GM12878 (cell line): ENCODE results near the gene SUGCT. TPM values are rescaled to one million over a fixed set of nuclear protein-coding genes. Genes with fewer than 3 reads are reported as not detected.

Source experiments
- ATAC-seq: fragments of 200-7000 bp; cut with Tn5 transposase; 3 replicates; pipeline ENCODE4 v1.9.1; 2020; ENCODE audit warnings: mild to moderate bottlenecking, moderate library complexity
- BruUV-seq: library from RNA; stranded (reverse); fragments of 400-500 nt; replicated peaks from 2 replicates; lab custom pipeline; 2021; lab: Mats Ljungman, UMichigan
- CTCF ChIA-PET: fragments of 300-600 bp; sonication (Branson Sonifier 250); formaldehyde crosslinking; extraction: SDS; loops from one replicate; lab custom pipeline; 2021; ENCODE audit warnings: inconsistent platforms; lab: Yijun Ruan, JAX
- POLR2A ChIA-PET: fragments of 350-600 bp; formaldehyde crosslinking; extraction: SDS; loops from one replicate; lab custom pipeline; 2021; ENCODE audit warnings: inconsistent platforms; lab: Charles Lee
- RAD21 ChIA-PET: fragments of 300-600 bp; sonication (Branson Sonifier 250); formaldehyde crosslinking; loops from one replicate; lab custom pipeline; 2023; ENCODE audit warnings: antibody characterized with exemption; ENCODE audit not compliant: unreplicated experiment; lab: Charles Lee
- SMC1A ChIA-PET: fragments of 300-600 bp; sonication (Branson Sonifier 250); formaldehyde crosslinking; loops from one replicate; lab custom pipeline; 2023; ENCODE audit not compliant: unreplicated experiment, uncharacterized antibody; lab: Charles Lee
- DNase-seq: peaks from one replicate; pipeline ENCODE4 v3.0.0-alpha.2; 2011; ENCODE audit warnings: low read depth, low spot score
- FAIRE-seq: peaks from 3 replicates; lab custom pipeline; 2011; peaks lifted over from hg19 to GRCh38; lab: Jason Lieb, UNC
- H2AFZ ChIP-seq: 2 replicates; pipeline ENCODE4 v1.6.0; 2011; ENCODE audit warnings: low read depth, low read length, control low read depth; ENCODE audit not compliant: control insufficient read depth
- H3K27ac ChIP-seq: 2 replicates; pipeline ENCODE4 v1.5.1; 2011; ENCODE audit warnings: control low read depth; ENCODE audit not compliant: control insufficient read depth, insufficient read depth
- H3K27me3 ChIP-seq, 2 experiments: replicated peaks in 1 of 2; 2 replicates each; pipeline versions ENCODE4 v1.6.0 to v1.6.1; 2011; ENCODE audit warnings: low read length in 1 of 2; ENCODE audit not compliant: control insufficient read depth in 2 of 2, insufficient read depth in 2 of 2
- H3K36me3 ChIP-seq, 2 experiments: 2 replicates each; pipeline ENCODE4 v1.5.1; 2011; ENCODE audit warnings: low read length in 1 of 2; ENCODE audit not compliant: control insufficient read depth in 2 of 2, insufficient read depth in 2 of 2
- H3K4me1 ChIP-seq: 2 replicates; pipeline ENCODE4 v1.6.1; 2011; ENCODE audit warnings: mild to moderate bottlenecking, low read length, moderate library complexity, mixed read lengths; ENCODE audit not compliant: control insufficient read depth, insufficient read depth
- H3K4me2 ChIP-seq: 2 replicates; pipeline ENCODE4 v1.6.0; 2011; ENCODE audit warnings: control low read depth; ENCODE audit not compliant: control insufficient read depth, insufficient read depth
- H3K4me3 ChIP-seq: fragments of 200-600 bp; sonication (generic); 2 replicates; pipeline ENCODE4 v1.5.1; 2016
- H3K79me2 ChIP-seq: 2 replicates; pipeline ENCODE4 v1.6.0; 2011; ENCODE audit warnings: low read length; ENCODE audit not compliant: control insufficient read depth, insufficient read depth
- H3K9ac ChIP-seq: 2 replicates; pipeline ENCODE4 v1.8.0; 2011; ENCODE audit warnings: low read length, control low read depth, mixed read lengths; ENCODE audit not compliant: control insufficient read depth, insufficient read depth
- H3K9me3 ChIP-seq: replicated peaks from 3 replicates; pipeline ENCODE4 v1.5.1; 2011; ENCODE audit warnings: mild to moderate bottlenecking, low read length; ENCODE audit not compliant: control insufficient read depth, insufficient read depth
- H4K20me1 ChIP-seq: 2 replicates; pipeline ENCODE4 v1.6.0; 2011; ENCODE audit not compliant: control insufficient read depth, insufficient read depth
- E4F1 ChIP-seq: fragments of 450-650 bp; IDR thresholded peaks from 2 replicates; pipeline ENCODE4 v1.6.1; 2018; ENCODE audit warnings: borderline replicate concordance, mild to moderate bottlenecking; ENCODE audit not compliant: partially characterized antibody
- LARP7 ChIP-seq: fragments of 450-650 bp; IDR thresholded peaks from 2 replicates; pipeline ENCODE4 v1.6.1; 2017; ENCODE audit warnings: mild to moderate bottlenecking
- MLLT1 ChIP-seq: fragments of 450-650 bp; IDR thresholded peaks from 2 replicates; pipeline ENCODE4 v1.6.1; 2016; ENCODE audit warnings: mild to moderate bottlenecking
- REST ChIP-seq: IDR thresholded peaks from 2 replicates; pipeline ENCODE4 v1.6.1; 2012; ENCODE audit warnings: mild to moderate bottlenecking, low read depth, low read length
- SREBF1 ChIP-seq: IDR thresholded peaks from 2 replicates; pipeline ENCODE4 v1.6.1; 2012; ENCODE audit warnings: mild to moderate bottlenecking, low read length
- TCF7 ChIP-seq: IDR thresholded peaks from 2 replicates; pipeline ENCODE4 v1.6.1; 2014; ENCODE audit warnings: antibody characterized with exemption, borderline replicate concordance
- ZZZ3 ChIP-seq: IDR thresholded peaks from 2 replicates; pipeline ENCODE4 v1.6.1; 2011; ENCODE audit warnings: low read depth; ENCODE audit not compliant: control insufficient read depth, insufficient read length
- WGBS: methylation state at CpG from one replicate; pipeline ENCODE4 v1.1.6; 2016; ENCODE audit warnings: low lambda C conversion rate; ENCODE audit not compliant: insufficient replicate concordance, insufficient coverage; ENCODE audit errors: missing lambda C conversion rate; 5-methylcytosine and 5-hydroxymethylcytosine counted together
- in situ Hi-C: fragments of 300-500 bp; cut with MboI; formaldehyde crosslinking; loops from 9 replicates; pipeline ENCODE4 v1.14.3; 2018; ENCODE audit warnings: mixed read lengths
- intact Hi-C: fragments of 100-400 bp; cut with micrococcal nuclease; formaldehyde crosslinking; loops from one replicate; pipeline ENCODE4 v1.14.2; 2022; ENCODE audit not compliant: unreplicated experiment
- polyA plus RNA-seq, 11 experiments: library from polyadenylated mRNA; depleted of rRNA in 4 of 11; unstranded in 6 of 11; stranded (reverse) in 5 of 11; fragments of >200 nt; fragmentation: Nextera tagmentation in 4 of 11; fragmentation: Illumina TruSeq in 1 of 11; extraction: Ambion mirVana in 4 of 11; extraction: Trizol in 1 of 11; gene quantifications; 1 replicate in 1 of 11; 2 replicates in 10 of 11; pipeline versions ENCODE4 v1.2.1 to v1.2.3, GENCODE V29; 2011 to 2016; ENCODE audit warnings: inconsistent platforms in 2 of 11, missing spikeins in 2 of 11, low read depth in 1 of 11
- total RNA-seq, 4 experiments: library from RNA; depleted of rRNA in 3 of 4; stranded (reverse); fragments of >200 nt in 3 of 4; fragmentation: Illumina TruSeq in 1 of 4; extraction: Trizol in 1 of 4; gene quantifications; 2 replicates each; pipeline versions ENCODE4 v1.2.1 to v1.2.3, GENCODE V29; 2013 to 2021
- TF ChIP-seq, protein P1 (sequence below), 3 experiments: IDR thresholded peaks in 2 of 3; conservative IDR thresholded peaks in 1 of 3; 2 replicates each; pipeline ENCODE4 v1.5.1; 2011; ENCODE audit warnings: low read depth in 3 of 3, low read length in 3 of 3, mild to moderate bottlenecking in 3 of 3, control low read depth in 2 of 3, moderate library complexity in 2 of 3, inconsistent platforms in 1 of 3, mixed read lengths in 1 of 3; ENCODE audit not compliant: control insufficient read depth in 2 of 3, insufficient read depth in 1 of 3; ENCODE audit errors: extremely low read depth in 1 of 3

Gene SUGCT
- total and polyA plus RNA-seq, 10 of the 15 experiments (the other 5 are each of a cell fraction or from before 2014, with no cell fraction given) = 0.08 to 1.2 (median 0.67) TPM; not detected in 1

GRCh38 chr7:40197527-40197926 lies 62.7 kb downstream of the SUGCT start:
- ChIA-PET POLR2A (no interaction called here), RAD21 (no interaction called here), SMC1A (no interaction called here), CTCF (no interaction called here)
- WGBS = 17% methylated on average over 2 of the region's 2 CpGs
- FAIRE-seq (no peak), DNase-seq (no peak), ATAC-seq (no peak)
- intact Hi-C loops (no loop called here), in situ Hi-C loops (no loop called here)
- Histone ChIP-seq H3K27me3 (no peaks in the 10 kb centered on the region), H3K9me3 (no peaks in the 10 kb centered on the region), H3K4me1 (no peaks in the 10 kb centered on the region), H3K4me3 (no peak overlapping the region), H3K4me2 (no peak overlapping the region), H2AFZ (no peak overlapping the region), H4K20me1 (no peaks in the 10 kb centered on the region), H3K27ac (no peak overlapping the region), H3K9ac (no peak overlapping the region), H3K36me3 (no peaks in the 10 kb centered on the region), H3K79me2 (no peaks in the 10 kb centered on the region)
- BruUV-seq = no TSS peak
- no peak for TF ChIP-seq TCF7
- TF ChIP-seq ZZZ3 = no peak
- TF ChIP-seq LARP7 = no peak
- TF ChIP-seq, protein P1, sequence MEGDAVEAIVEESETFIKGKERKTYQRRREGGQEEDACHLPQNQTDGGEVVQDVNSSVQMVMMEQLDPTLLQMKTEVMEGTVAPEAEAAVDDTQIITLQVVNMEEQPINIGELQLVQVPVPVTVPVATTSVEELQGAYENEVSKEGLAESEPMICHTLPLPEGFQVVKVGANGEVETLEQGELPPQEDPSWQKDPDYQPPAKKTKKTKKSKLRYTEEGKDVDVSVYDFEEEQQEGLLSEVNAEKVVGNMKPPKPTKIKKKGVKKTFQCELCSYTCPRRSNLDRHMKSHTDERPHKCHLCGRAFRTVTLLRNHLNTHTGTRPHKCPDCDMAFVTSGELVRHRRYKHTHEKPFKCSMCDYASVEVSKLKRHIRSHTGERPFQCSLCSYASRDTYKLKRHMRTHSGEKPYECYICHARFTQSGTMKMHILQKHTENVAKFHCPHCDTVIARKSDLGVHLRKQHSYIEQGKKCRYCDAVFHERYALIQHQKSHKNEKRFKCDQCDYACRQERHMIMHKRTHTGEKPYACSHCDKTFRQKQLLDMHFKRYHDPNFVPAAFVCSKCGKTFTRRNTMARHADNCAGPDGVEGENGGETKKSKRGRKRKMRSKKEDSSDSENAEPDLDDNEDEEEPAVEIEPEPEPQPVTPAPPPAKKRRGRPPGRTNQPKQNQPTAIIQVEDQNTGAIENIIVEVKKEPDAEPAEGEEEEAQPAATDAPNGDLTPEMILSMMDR (IDR thresholded peaks at IDR 0.05 in 2 of 3, conservative IDR thresholded peaks at IDR 0.05 in 1 of 3; ENCODE audit: control insufficient read depth in 2 of 3, extremely low read depth in 1 of 3, insufficient read depth in 1 of 3, low read depth in 3 of 3, low read length in 3 of 3) = no peak
- no peak for TF ChIP-seq MLLT1
- no peak for TF ChIP-seq E4F1
- TF ChIP-seq REST = no peak
- TF ChIP-seq SREBF1 = no peak
